ENCODE measurements around the gene CCDC107. TPM values are rescaled to one million over a fixed set of nuclear protein-coding genes. Genes with fewer than 3 reads are reported as not detected.

Gene CCDC107
- total and polyA plus RNA-seq, 2 donors (not counting 1 experiment from before 2014, with no cell fraction given): 20.6 to 24.9 TPM

DNA sequence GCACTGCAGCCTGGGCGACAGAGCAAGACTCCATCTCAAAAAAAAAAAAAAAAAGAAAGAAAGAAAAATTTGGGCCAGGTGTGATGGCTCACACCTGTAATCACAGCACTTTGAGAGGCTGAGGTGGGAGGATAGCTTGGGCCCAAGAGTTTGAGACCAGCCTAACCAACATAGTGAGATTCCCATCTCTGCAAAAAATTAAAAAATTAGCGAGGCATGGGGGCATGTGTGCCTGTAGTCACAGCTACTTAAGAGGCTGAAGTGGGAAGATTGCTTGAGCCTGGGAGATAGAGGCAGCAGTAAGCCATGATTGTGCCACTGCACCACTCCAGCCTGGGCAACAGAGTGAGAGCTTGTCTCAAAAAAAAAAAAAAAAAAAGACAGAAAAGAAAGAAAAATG, 4.5 kb upstream of the CCDC107 start:
- Histone ChIP-seq H3K9me3 (ENCODE audit: control insufficient read depth, insufficient read depth, low read depth, low read length) (no peaks in the 10 kb centered on the region), H3K4me2 (ENCODE audit: extremely low read depth, insufficient read depth, low read length) (no peak overlapping the region), H3K27ac (ENCODE audit: insufficient read depth, low read length) (no peak overlapping the region), H3K27me3 (ENCODE audit: control insufficient read depth, insufficient read depth, low read length) (no peaks in the 10 kb centered on the region), H2AFZ (ENCODE audit: low read length) (no peak overlapping the region), H3K79me2 (ENCODE audit: control insufficient read depth, insufficient read depth, low read length) (no peaks in the 10 kb centered on the region), H3K9ac (ENCODE audit: insufficient read depth, low read length) (no peak overlapping the region), H3K36me3 (ENCODE audit: control insufficient read depth, insufficient read depth, low read length) (no peaks in the 10 kb centered on the region), H3K4me3 (replicated peaks in 1 of 4; ENCODE audit: control extremely low read depth in 1 of 4, insufficient read depth in 1 of 4, low read depth in 3 of 4, low read length in 4 of 4) (no peak overlapping the region), H3K4me1 (ENCODE audit: control insufficient read depth, extremely low read depth, insufficient read depth, low read length) (peaks cover 4% of the 10 kb centered on the region), H4K20me1 (ENCODE audit: control insufficient read depth, extremely low read depth, insufficient read depth, low read length) (no peaks in the 10 kb centered on the region)
- TF ChIP-seq EZH2 (IDR thresholded peaks at IDR 0.05; ENCODE audit: low read length, missing control alignments): no peak
- TF ChIP-seq CTCF (conservative IDR thresholded peaks at IDR 0.05 in 1 of 2, IDR thresholded peaks at IDR 0.05 in 1 of 2; ENCODE audit: low read depth in 1 of 2, low read length in 2 of 2): no peak
- no peak for DNase-seq (ENCODE audit: low read depth in 2 of 2)

DNA sequence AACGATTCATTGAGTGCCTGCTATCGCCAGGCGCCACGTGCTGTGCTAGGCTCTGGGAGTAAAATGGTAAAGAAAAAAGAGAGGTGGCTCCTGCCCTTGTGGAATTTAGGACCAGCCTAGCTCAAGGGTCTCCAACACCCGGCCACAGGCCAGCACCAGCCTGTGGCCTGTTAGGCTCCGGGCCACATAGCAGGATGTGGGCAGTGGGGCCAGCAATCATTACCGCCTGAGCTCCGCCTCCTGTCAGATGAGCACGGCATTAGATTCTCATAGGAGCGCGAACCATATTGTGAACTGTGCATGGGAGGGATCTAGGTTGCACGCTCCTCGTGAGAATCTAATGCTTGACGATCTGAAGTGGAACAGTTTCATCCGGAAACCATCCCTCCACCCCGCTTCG, 1.7 kb upstream of the CCDC107 start:
- no peaks in the 10 kb centered on the region for H3K9me3 ChIP-seq (ENCODE audit: control insufficient read depth, insufficient read depth, low read depth, low read length)
- H3K36me3 ChIP-seq (ENCODE audit: control insufficient read depth, insufficient read depth, low read length): peaks cover 2% of the 10 kb centered on the region
- H3K9ac ChIP-seq (ENCODE audit: insufficient read depth, low read length): no peak overlapping the region
- no peaks in the 10 kb centered on the region for H3K27me3 ChIP-seq (ENCODE audit: control insufficient read depth, insufficient read depth, low read length)
- H3K27ac ChIP-seq (ENCODE audit: insufficient read depth, low read length): no peak overlapping the region
- TF ChIP-seq EZH2 (IDR thresholded peaks at IDR 0.05; ENCODE audit: low read length, missing control alignments): no peak
- TF ChIP-seq CTCF (conservative IDR thresholded peaks at IDR 0.05 in 1 of 2, IDR thresholded peaks at IDR 0.05 in 1 of 2; ENCODE audit: low read depth in 1 of 2, low read length in 2 of 2): no peak
- H2AFZ ChIP-seq (ENCODE audit: low read length): no peak overlapping the region
- H3K4me3 ChIP-seq (replicated peaks in 1 of 4; ENCODE audit: control extremely low read depth in 1 of 4, insufficient read depth in 1 of 4, low read depth in 3 of 4, low read length in 4 of 4): no peak overlapping the region
- H3K4me1 ChIP-seq (ENCODE audit: control insufficient read depth, extremely low read depth, insufficient read depth, low read length): peaks cover 16% of the 10 kb centered on the region
- no peak overlapping the region for H3K4me2 ChIP-seq (ENCODE audit: extremely low read depth, insufficient read depth, low read length)
- no peak for DNase-seq (ENCODE audit: low read depth in 2 of 2)
- H4K20me1 ChIP-seq (ENCODE audit: control insufficient read depth, extremely low read depth, insufficient read depth, low read length): no peaks in the 10 kb centered on the region
- H3K79me2 ChIP-seq (ENCODE audit: control insufficient read depth, insufficient read depth, low read length): peaks cover 14% of the 10 kb centered on the region

DNA sequence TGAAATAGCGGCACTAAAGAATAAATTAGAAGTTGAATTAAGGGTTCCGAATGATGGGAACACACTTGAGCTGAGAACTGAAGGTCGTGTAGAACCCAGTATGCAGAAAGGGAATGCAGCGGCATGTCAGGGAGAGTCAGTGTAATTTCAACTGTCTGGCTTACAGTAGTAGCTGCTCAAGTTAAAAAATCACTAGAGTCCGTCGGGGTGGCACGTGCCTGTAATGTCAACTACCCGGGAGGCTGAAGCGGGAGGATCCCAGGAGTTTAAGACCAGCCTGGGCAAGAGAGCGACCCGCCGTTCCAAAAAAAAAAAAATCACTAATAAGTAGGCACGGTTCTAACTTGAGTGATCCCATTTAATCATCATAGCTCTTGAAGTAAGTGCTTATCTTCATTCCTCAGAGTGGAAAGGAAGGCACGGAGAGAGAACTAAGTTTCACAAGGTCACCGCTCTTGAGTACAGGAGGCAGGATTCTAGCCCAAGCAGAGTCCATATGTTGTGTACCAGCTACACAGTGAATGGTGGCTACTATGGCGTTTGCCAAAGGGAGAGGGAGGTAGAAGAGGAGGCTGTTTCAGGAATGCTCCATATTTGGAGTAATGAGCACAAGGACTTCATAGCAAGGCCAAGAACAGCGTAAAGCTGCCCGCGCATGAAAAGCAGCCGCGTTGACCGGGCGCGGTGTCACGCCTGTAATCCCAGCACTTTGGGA, 1.1 kb upstream of the CCDC107 start:
- Histone ChIP-seq H3K79me2 (ENCODE audit: control insufficient read depth, insufficient read depth, low read length) (peaks cover 14% of the 10 kb centered on the region), H4K20me1 (ENCODE audit: control insufficient read depth, extremely low read depth, insufficient read depth, low read length) (no peaks in the 10 kb centered on the region), H3K4me3 (replicated peaks in 1 of 4; ENCODE audit: control extremely low read depth in 1 of 4, insufficient read depth in 1 of 4, low read depth in 3 of 4, low read length in 4 of 4) (peak overlapping the region; percentile 3 to 57 (median 34)), H3K4me1 (ENCODE audit: control insufficient read depth, extremely low read depth, insufficient read depth, low read length) (peaks cover 16% of the 10 kb centered on the region), H3K9ac (ENCODE audit: insufficient read depth, low read length) (peak overlapping the region; percentile 65), H3K4me2 (ENCODE audit: extremely low read depth, insufficient read depth, low read length) (peak overlapping the region; percentile 69), H2AFZ (ENCODE audit: low read length) (peak overlapping the region; percentile 83), H3K27me3 (ENCODE audit: control insufficient read depth, insufficient read depth, low read length) (no peaks in the 10 kb centered on the region), H3K9me3 (ENCODE audit: control insufficient read depth, insufficient read depth, low read depth, low read length) (no peaks in the 10 kb centered on the region), H3K36me3 (ENCODE audit: control insufficient read depth, insufficient read depth, low read length) (peaks cover 2% of the 10 kb centered on the region), H3K27ac (ENCODE audit: insufficient read depth, low read length) (peak overlapping the region; percentile 97)
- no peak for TF ChIP-seq CTCF (conservative IDR thresholded peaks at IDR 0.05 in 1 of 2, IDR thresholded peaks at IDR 0.05 in 1 of 2; ENCODE audit: low read depth in 1 of 2, low read length in 2 of 2)
- TF ChIP-seq EZH2 (IDR thresholded peaks at IDR 0.05; ENCODE audit: low read length, missing control alignments): no peak
- DNase-seq (ENCODE audit: low read depth in 2 of 2): peak; percentile 50 to 79

Measured in fibroblast of lung (primary cell).